GM12875 (cell line): Measurements from ENCODE around the gene ARMC2.

Source experiments
- H3K4me3 ChIP-seq: one replicate; pipeline ENCODE4 v1.5.1; 2011; ENCODE audit warnings: low read depth, low read length, control low read depth
- CTCF ChIP-seq: IDR thresholded peaks from 2 replicates; pipeline ENCODE4 v1.5.1; 2011; ENCODE audit warnings: low read depth, mild to moderate bottlenecking, control low read depth, inconsistent platforms, low read length, moderate library complexity, borderline replicate concordance; ENCODE audit not compliant: insufficient read depth

The ARMC2 gene

GRCh38 chr6:108937170-108937569 is 88.9 kb downstream of the ARMC2 start:
- no peak overlapping the region for H3K4me3 ChIP-seq

GRCh38 chr6:108940741-108941140 is 92.5 kb downstream of the ARMC2 start:
- no peak overlapping the region for H3K4me3 ChIP-seq
- no peak for TF ChIP-seq CTCF

More at GRCh38 chr6:108937170-108937569, 88.9 kb downstream of the ARMC2 start:
- TF ChIP-seq CTCF, result no peak

- no peak for TF ChIP-seq CTCF
- no peak overlapping the region for H3K4me3 ChIP-seq
These were observed 93.1 kb downstream of the ARMC2 start for GRCh38 chr6:108941281-108941680.

GRCh38 chr6:108941859-108942258 is 93.6 kb downstream of the ARMC2 start:
- TF ChIP-seq CTCF, result no peak
- no peak overlapping the region for H3K4me3 ChIP-seq

- no peak overlapping the region for H3K4me3 ChIP-seq
- no peak for TF ChIP-seq CTCF
These were observed 94.6 kb downstream of the ARMC2 start for GRCh38 chr6:108942556-108943492.

- H3K4me3 ChIP-seq, result no peak overlapping the region
- TF ChIP-seq CTCF, result no peak
These were observed 95.8 kb downstream of the ARMC2 start for GRCh38 chr6:108944071-108944470.
